Measurements from ENCODE around the gene DHRS9.
A peak's percentile ranks its signal among the peaks of the same experiment; 100 is the strongest.

DHRS9 gene

GRCh38 chr2:169087757-169088379 lies 18.5 kb downstream of the DHRS9 start:
- DNase-seq (ENCODE audit: insufficient read length) (no peak), FAIRE-seq (no peak)
- no peak for TF ChIP-seq TAF1 (IDR thresholded peaks at IDR 0.05; ENCODE audit: borderline replicate concordance, low read depth, low read length)
- TF ChIP-seq POLR2AphosphoS5 (IDR thresholded peaks at IDR 0.05; ENCODE audit: low read depth, low read length): no peak
- TF ChIP-seq POLR2A (IDR thresholded peaks at IDR 0.05; ENCODE audit: low read depth, low read length): no peak

- DNase-seq (ENCODE audit: insufficient read length) (no peak), FAIRE-seq (no peak)
- no peak for TF ChIP-seq POLR2AphosphoS5 (IDR thresholded peaks at IDR 0.05; ENCODE audit: low read depth, low read length)
Observed at GRCh38 chr2:169089182-169089581, 19.8 kb downstream of the DHRS9 start.

- DNase-seq (ENCODE audit: insufficient read length): no peak
- TF ChIP-seq POLR2A (IDR thresholded peaks at IDR 0.05; ENCODE audit: low read depth, low read length): no peak
- TF ChIP-seq POLR2AphosphoS5 (IDR thresholded peaks at IDR 0.05; ENCODE audit: low read depth, low read length): no peak
- no peak for TF ChIP-seq TAF1 (IDR thresholded peaks at IDR 0.05; ENCODE audit: borderline replicate concordance, low read depth, low read length)
- FAIRE-seq: no peak
Observed at GRCh38 chr2:169090133-169090820, 20.9 kb downstream of the DHRS9 start.

- DNase-seq (ENCODE audit: insufficient read length) (no peak), FAIRE-seq (peak; percentile 67)
- TF ChIP-seq TAF1 (IDR thresholded peaks at IDR 0.05; ENCODE audit: borderline replicate concordance, low read depth, low read length): no peak
- TF ChIP-seq POLR2AphosphoS5 (IDR thresholded peaks at IDR 0.05; ENCODE audit: low read depth, low read length): no peak
- no peak for TF ChIP-seq POLR2A (IDR thresholded peaks at IDR 0.05; ENCODE audit: low read depth, low read length)
Observed at GRCh38 chr2:169091256-169091655, 21.9 kb downstream of the DHRS9 start.

- DNase-seq (ENCODE audit: insufficient read length) (no peak), FAIRE-seq (no peak)
- TF ChIP-seq POLR2A (IDR thresholded peaks at IDR 0.05; ENCODE audit: low read depth, low read length): no peak
- no peak for TF ChIP-seq TAF1 (IDR thresholded peaks at IDR 0.05; ENCODE audit: borderline replicate concordance, low read depth, low read length)
- no peak for TF ChIP-seq POLR2AphosphoS5 (IDR thresholded peaks at IDR 0.05; ENCODE audit: low read depth, low read length)
Observed at GRCh38 chr2:169091761-169092519, 22.6 kb downstream of the DHRS9 start.

- DNase-seq (ENCODE audit: insufficient read length): no peak
- FAIRE-seq: no peak
- TF ChIP-seq POLR2AphosphoS5 (IDR thresholded peaks at IDR 0.05; ENCODE audit: low read depth, low read length): no peak
- no peak for TF ChIP-seq POLR2A (IDR thresholded peaks at IDR 0.05; ENCODE audit: low read depth, low read length)
- TF ChIP-seq TAF1 (IDR thresholded peaks at IDR 0.05; ENCODE audit: borderline replicate concordance, low read depth, low read length): no peak
Observed at GRCh38 chr2:169093535-169093934, 24.2 kb downstream of the DHRS9 start.

GRCh38 chr2:169094676-169095075 lies 25.3 kb downstream of the DHRS9 start:
- peak; percentile 51 for FAIRE-seq
- no peak for DNase-seq (ENCODE audit: insufficient read length)
- no peak for TF ChIP-seq POLR2AphosphoS5 (IDR thresholded peaks at IDR 0.05; ENCODE audit: low read depth, low read length)
- no peak for TF ChIP-seq POLR2A (IDR thresholded peaks at IDR 0.05; ENCODE audit: low read depth, low read length)
- no peak for TF ChIP-seq TAF1 (IDR thresholded peaks at IDR 0.05; ENCODE audit: borderline replicate concordance, low read depth, low read length)

- no peak for DNase-seq (ENCODE audit: insufficient read length)
- TF ChIP-seq POLR2A (IDR thresholded peaks at IDR 0.05; ENCODE audit: low read depth, low read length) (no peak), TAF1 (IDR thresholded peaks at IDR 0.05; ENCODE audit: borderline replicate concordance, low read depth, low read length) (no peak), POLR2AphosphoS5 (IDR thresholded peaks at IDR 0.05; ENCODE audit: low read depth, low read length) (no peak)
- no peak for FAIRE-seq
Observed at GRCh38 chr2:169095621-169096105, 26.3 kb downstream of the DHRS9 start.

GRCh38 chr2:169104848-169105247 lies 35.5 kb downstream of the DHRS9 start:
- no peak for TF ChIP-seq TAF1 (IDR thresholded peaks at IDR 0.05; ENCODE audit: borderline replicate concordance, low read depth, low read length)
- no peak for TF ChIP-seq POLR2AphosphoS5 (IDR thresholded peaks at IDR 0.05; ENCODE audit: low read depth, low read length)
- TF ChIP-seq POLR2A (IDR thresholded peaks at IDR 0.05; ENCODE audit: low read depth, low read length): no peak
- DNase-seq (ENCODE audit: insufficient read length): no peak
- no peak for FAIRE-seq

- no peak for DNase-seq (ENCODE audit: insufficient read length)
- no peak for FAIRE-seq
- TF ChIP-seq POLR2A (IDR thresholded peaks at IDR 0.05; ENCODE audit: low read depth, low read length) (no peak), POLR2AphosphoS5 (IDR thresholded peaks at IDR 0.05; ENCODE audit: low read depth, low read length) (no peak), TAF1 (IDR thresholded peaks at IDR 0.05; ENCODE audit: borderline replicate concordance, low read depth, low read length) (no peak)
Observed at GRCh38 chr2:169105476-169105875, 36.1 kb downstream of the DHRS9 start.

- no peak for DNase-seq (ENCODE audit: insufficient read length)
- no peak for TF ChIP-seq TAF1 (IDR thresholded peaks at IDR 0.05; ENCODE audit: borderline replicate concordance, low read depth, low read length)
- TF ChIP-seq POLR2AphosphoS5 (IDR thresholded peaks at IDR 0.05; ENCODE audit: low read depth, low read length): no peak
- TF ChIP-seq POLR2A (IDR thresholded peaks at IDR 0.05; ENCODE audit: low read depth, low read length): no peak
- FAIRE-seq: no peak
Observed at GRCh38 chr2:169106134-169106533, 36.8 kb downstream of the DHRS9 start.

All from GM12892 (cell line).